Measurements from ENCODE around the gene BPIFA3. TPM values are rescaled to one million over a fixed set of nuclear protein-coding genes. Genes with fewer than 3 reads are reported as not detected.

BPIFA3 gene
- total and polyA plus RNA-seq, 2 donors: 0.02 TPM; not detected in 1

DNA sequence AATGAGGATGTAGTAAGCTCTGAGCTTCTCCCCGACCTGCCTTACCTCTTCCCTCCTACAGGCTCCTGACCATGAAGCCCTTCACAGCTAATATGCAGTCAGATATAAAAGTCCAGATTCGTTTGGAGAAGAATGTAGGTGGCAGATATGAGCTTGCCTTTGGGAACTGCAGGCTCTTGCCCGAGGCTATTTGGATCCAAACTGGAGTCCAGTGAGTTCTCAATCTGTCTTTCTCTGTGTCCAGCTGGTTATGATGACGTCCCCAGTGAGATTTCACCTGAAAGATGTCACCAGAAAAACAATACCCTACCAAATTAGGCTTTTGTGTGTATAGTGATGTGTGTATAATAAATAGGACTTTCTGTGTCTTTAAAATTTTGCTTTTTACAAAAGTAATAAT lies 14.7 kb upstream of the BPIFA3 start:
- H3K4me3 ChIP-seq (ENCODE audit: low read length in 2 of 2): no peak overlapping the region
- WGBS: 77% methylated on average over 4 of the region's 4 CpGs
- H3K27ac ChIP-seq (ENCODE audit: low read depth in 1 of 2, low read length in 1 of 2): no peak overlapping the region
- no peaks in the 10 kb centered on the region for H3K9me3 ChIP-seq (ENCODE audit: control insufficient read depth in 2 of 2, insufficient read depth in 1 of 2, low read length in 1 of 2)
- no peak for DNase-seq (ENCODE audit: low read depth in 6 of 9, low spot score in 9 of 9)
- H3K4me1 ChIP-seq (ENCODE audit: control insufficient read depth in 2 of 2, insufficient read depth in 2 of 2, low read length in 2 of 2): no peaks in the 10 kb centered on the region
- no peaks in the 10 kb centered on the region for H3K27me3 ChIP-seq (ENCODE audit: control insufficient read depth in 2 of 2, insufficient read depth in 1 of 2, low read length in 1 of 2)
- no peaks in the 10 kb centered on the region for H3K36me3 ChIP-seq (ENCODE audit: control insufficient read depth in 2 of 2, insufficient read depth in 2 of 2, low read length in 1 of 2)

DNA sequence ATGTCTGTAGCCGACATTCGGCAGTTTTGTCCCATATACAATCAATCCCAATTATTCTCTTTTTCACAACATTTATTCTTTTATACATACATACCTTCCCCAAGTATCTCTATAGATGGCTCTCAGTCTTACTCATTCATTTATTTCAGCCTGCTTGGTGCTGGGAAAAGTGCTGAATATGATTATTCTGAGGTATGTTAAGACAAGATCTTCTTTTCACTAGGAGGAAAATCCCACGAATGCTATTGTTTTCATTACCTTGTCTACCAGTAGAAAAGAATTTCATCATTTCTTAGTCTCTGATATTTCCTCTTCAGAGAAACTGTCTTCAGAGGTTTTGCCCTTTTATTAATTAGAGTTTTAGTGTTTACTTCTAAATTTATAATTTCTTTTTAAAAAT lies 13.7 kb upstream of the BPIFA3 start:
- Histone ChIP-seq H3K27me3 (ENCODE audit: control insufficient read depth in 2 of 2, insufficient read depth in 1 of 2, low read length in 1 of 2) (no peaks in the 10 kb centered on the region), H3K27ac (ENCODE audit: low read depth in 1 of 2, low read length in 1 of 2) (no peak overlapping the region), H3K4me1 (ENCODE audit: control insufficient read depth in 2 of 2, insufficient read depth in 2 of 2, low read length in 2 of 2) (no peaks in the 10 kb centered on the region), H3K4me3 (ENCODE audit: low read length in 2 of 2) (no peak overlapping the region), H3K9me3 (ENCODE audit: control insufficient read depth in 2 of 2, insufficient read depth in 1 of 2, low read length in 1 of 2) (no peaks in the 10 kb centered on the region), H3K36me3 (ENCODE audit: control insufficient read depth in 2 of 2, insufficient read depth in 2 of 2, low read length in 1 of 2) (no peaks in the 10 kb centered on the region)
- 95% methylated on average over 3 of the region's 3 CpGs for WGBS
- no peak for DNase-seq (ENCODE audit: low read depth in 6 of 9, low spot score in 9 of 9)

DNA sequence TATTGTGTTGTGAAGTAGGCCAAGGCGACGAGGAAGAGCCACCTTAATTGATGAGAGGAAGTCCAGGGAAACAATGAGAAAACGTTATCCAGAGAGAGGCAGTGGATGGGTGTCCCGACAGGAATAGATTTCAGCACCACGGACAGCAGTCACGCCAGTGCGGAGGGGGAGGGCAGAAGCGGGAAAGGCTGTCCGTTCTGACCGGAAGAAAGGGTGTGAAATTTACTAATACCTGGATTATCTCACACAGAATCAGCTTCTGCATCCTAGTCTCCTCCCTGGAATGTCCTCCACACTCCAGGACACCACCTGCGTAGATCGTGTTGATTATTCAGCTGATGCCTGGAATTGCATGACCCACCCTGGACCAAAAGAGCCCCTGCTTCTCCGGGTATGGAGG lies 7.4 kb upstream of the BPIFA3 start:
- H3K27ac ChIP-seq (ENCODE audit: low read depth in 1 of 2, low read length in 1 of 2): no peak overlapping the region
- H3K9me3 ChIP-seq (ENCODE audit: control insufficient read depth in 2 of 2, insufficient read depth in 1 of 2, low read length in 1 of 2): no peaks in the 10 kb centered on the region
- 9% methylated on average over 13 of the region's 13 CpGs for WGBS
- no peaks in the 10 kb centered on the region for H3K36me3 ChIP-seq (ENCODE audit: control insufficient read depth in 2 of 2, insufficient read depth in 2 of 2, low read length in 1 of 2)
- DNase-seq (ENCODE audit: low read depth in 6 of 9, low spot score in 9 of 9): peak in 7 of 9 donors; percentile 27 to 62 (median 35)
- peaks cover 0 to 8% of the 10 kb centered on the region in 2 donors for H3K27me3 ChIP-seq (ENCODE audit: control insufficient read depth in 2 of 2, insufficient read depth in 1 of 2, low read length in 1 of 2)
- no peak overlapping the region for H3K4me3 ChIP-seq (ENCODE audit: low read length in 2 of 2)
- no peaks in the 10 kb centered on the region for H3K4me1 ChIP-seq (ENCODE audit: control insufficient read depth in 2 of 2, insufficient read depth in 2 of 2, low read length in 2 of 2)

GRCh38 chr20:33210371-33210770 lies 6.8 kb upstream of the BPIFA3 start:
- no peaks in the 10 kb centered on the region for H3K9me3 ChIP-seq (ENCODE audit: control insufficient read depth in 2 of 2, insufficient read depth in 1 of 2, low read length in 1 of 2)
- 79% methylated on average over 1 of the region's 1 CpG for WGBS
- H3K27me3 ChIP-seq (ENCODE audit: control insufficient read depth in 2 of 2, insufficient read depth in 1 of 2, low read length in 1 of 2): peaks cover 0 to 8% of the 10 kb centered on the region in 2 donors
- H3K36me3 ChIP-seq (ENCODE audit: control insufficient read depth in 2 of 2, insufficient read depth in 2 of 2, low read length in 1 of 2): no peaks in the 10 kb centered on the region
- H3K4me1 ChIP-seq (ENCODE audit: control insufficient read depth in 2 of 2, insufficient read depth in 2 of 2, low read length in 2 of 2): no peaks in the 10 kb centered on the region
- no peak overlapping the region for H3K27ac ChIP-seq (ENCODE audit: low read depth in 1 of 2, low read length in 1 of 2)
- H3K4me3 ChIP-seq (ENCODE audit: low read length in 2 of 2): no peak overlapping the region
- DNase-seq (ENCODE audit: low read depth in 6 of 9, low spot score in 9 of 9): no peak

- Histone ChIP-seq H3K36me3 (ENCODE audit: control insufficient read depth in 2 of 2, insufficient read depth in 2 of 2, low read length in 1 of 2) (no peaks in the 10 kb centered on the region), H3K27me3 (ENCODE audit: control insufficient read depth in 2 of 2, insufficient read depth in 1 of 2, low read length in 1 of 2) (peaks cover 0 to 8% of the 10 kb centered on the region in 2 donors), H3K9me3 (ENCODE audit: control insufficient read depth in 2 of 2, insufficient read depth in 1 of 2, low read length in 1 of 2) (no peaks in the 10 kb centered on the region), H3K4me3 (ENCODE audit: low read length in 2 of 2) (no peak overlapping the region), H3K27ac (ENCODE audit: low read depth in 1 of 2, low read length in 1 of 2) (no peak overlapping the region), H3K4me1 (ENCODE audit: control insufficient read depth in 2 of 2, insufficient read depth in 2 of 2, low read length in 2 of 2) (no peaks in the 10 kb centered on the region)
- peak in 6 of 9 donors; percentile 7 to 60 (median 18) for DNase-seq (ENCODE audit: low read depth in 6 of 9, low spot score in 9 of 9)
- 26% methylated on average over 5 of the region's 5 CpGs for WGBS
Observed at GRCh38 chr20:33211817-33212424, 5.2 kb upstream of the BPIFA3 start.

DNA sequence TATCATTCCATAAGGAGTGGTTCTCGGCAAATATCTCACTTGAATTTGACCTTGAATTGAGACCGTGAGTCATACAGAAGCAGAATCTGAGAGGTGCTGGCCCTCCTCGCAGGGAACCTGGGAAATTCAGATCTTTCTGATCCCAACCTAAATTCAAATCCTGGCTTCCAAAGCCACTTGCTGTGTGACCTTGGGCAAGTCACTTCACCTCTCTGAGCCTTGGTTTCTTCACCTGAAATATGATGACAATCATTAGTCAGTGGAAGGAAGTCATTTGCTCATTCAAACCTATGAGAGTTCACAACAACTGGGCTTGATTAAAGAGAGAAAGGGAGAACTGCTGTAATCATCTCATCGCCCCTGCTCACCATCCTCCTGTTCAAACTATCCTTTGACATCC lies 7.2 kb downstream of the BPIFA3 start:
- DNase-seq (ENCODE audit: low read depth in 6 of 9, low spot score in 9 of 9): no peak
- Histone ChIP-seq H3K4me3 (ENCODE audit: low read length in 2 of 2) (no peak overlapping the region), H3K36me3 (ENCODE audit: control insufficient read depth in 2 of 2, insufficient read depth in 2 of 2, low read length in 1 of 2) (no peaks in the 10 kb centered on the region), H3K9me3 (ENCODE audit: control insufficient read depth in 2 of 2, insufficient read depth in 1 of 2, low read length in 1 of 2) (no peaks in the 10 kb centered on the region), H3K27me3 (ENCODE audit: control insufficient read depth in 2 of 2, insufficient read depth in 1 of 2, low read length in 1 of 2) (no peaks in the 10 kb centered on the region), H3K27ac (ENCODE audit: low read depth in 1 of 2, low read length in 1 of 2) (no peak overlapping the region), H3K4me1 (ENCODE audit: control insufficient read depth in 2 of 2, insufficient read depth in 2 of 2, low read length in 2 of 2) (no peaks in the 10 kb centered on the region)
- 96% methylated on average over 4 of the region's 4 CpGs for WGBS

DNA sequence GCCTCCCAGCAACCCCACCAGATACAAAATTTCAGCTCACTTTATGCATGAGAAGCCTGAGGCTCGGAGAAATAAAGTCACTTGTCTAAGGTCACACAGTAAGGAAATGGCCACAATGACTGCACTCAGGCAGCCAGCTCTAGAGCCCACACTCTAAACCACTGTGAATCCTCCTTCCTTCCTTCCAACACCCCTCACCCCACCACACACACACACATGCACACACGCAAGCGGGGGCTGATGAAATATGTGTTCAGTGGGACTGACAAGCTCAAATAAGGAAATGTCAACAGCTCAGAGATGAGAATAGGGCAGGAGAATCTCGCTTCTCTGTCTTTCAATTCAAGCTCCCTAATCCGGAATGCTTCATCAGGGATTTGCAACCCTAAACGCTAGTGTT lies 12.7 kb downstream of the BPIFA3 start:
- Histone ChIP-seq H3K27me3 (ENCODE audit: control insufficient read depth in 2 of 2, insufficient read depth in 1 of 2, low read length in 1 of 2) (peaks cover 0 to 3% of the 10 kb centered on the region in 2 donors), H3K27ac (ENCODE audit: low read depth in 1 of 2, low read length in 1 of 2) (no peak overlapping the region), H3K4me1 (ENCODE audit: control insufficient read depth in 2 of 2, insufficient read depth in 2 of 2, low read length in 2 of 2) (no peaks in the 10 kb centered on the region), H3K4me3 (ENCODE audit: low read length in 2 of 2) (no peak overlapping the region), H3K9me3 (ENCODE audit: control insufficient read depth in 2 of 2, insufficient read depth in 1 of 2, low read length in 1 of 2) (no peaks in the 10 kb centered on the region), H3K36me3 (ENCODE audit: control insufficient read depth in 2 of 2, insufficient read depth in 2 of 2, low read length in 1 of 2) (no peaks in the 10 kb centered on the region)
- DNase-seq (ENCODE audit: low read depth in 6 of 9, low spot score in 9 of 9): no peak
- WGBS: 54% methylated on average over 6 of the region's 6 CpGs

DNA sequence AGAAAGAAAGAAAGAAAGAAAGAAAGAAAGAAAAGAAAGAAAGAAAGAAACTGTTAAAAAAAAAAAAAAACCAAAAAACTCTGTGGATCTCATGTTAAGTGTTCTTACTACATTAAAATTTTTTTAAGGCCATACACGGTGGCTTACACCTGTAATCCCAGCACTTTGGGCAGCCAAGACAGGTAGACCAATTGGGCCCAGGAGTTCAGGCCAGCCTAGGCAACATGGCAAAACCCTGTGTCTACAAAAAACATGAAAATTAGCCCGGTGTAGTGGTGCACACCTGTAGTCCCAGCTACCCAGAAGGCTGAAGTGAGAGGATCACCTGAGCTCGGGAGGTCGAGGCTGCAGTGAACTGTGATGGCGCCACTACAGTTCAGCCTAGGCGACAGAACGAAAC lies 14.1 kb downstream of the BPIFA3 start:
- Histone ChIP-seq H3K27ac (ENCODE audit: low read depth in 1 of 2, low read length in 1 of 2) (no peak overlapping the region), H3K27me3 (ENCODE audit: control insufficient read depth in 2 of 2, insufficient read depth in 1 of 2, low read length in 1 of 2) (peaks cover 0 to 3% of the 10 kb centered on the region in 2 donors), H3K4me3 (ENCODE audit: low read length in 2 of 2) (no peak overlapping the region), H3K9me3 (ENCODE audit: control insufficient read depth in 2 of 2, insufficient read depth in 1 of 2, low read length in 1 of 2) (no peaks in the 10 kb centered on the region), H3K36me3 (ENCODE audit: control insufficient read depth in 2 of 2, insufficient read depth in 2 of 2, low read length in 1 of 2) (no peaks in the 10 kb centered on the region), H3K4me1 (ENCODE audit: control insufficient read depth in 2 of 2, insufficient read depth in 2 of 2, low read length in 2 of 2) (no peaks in the 10 kb centered on the region)
- 73% methylated on average over 7 of the region's 7 CpGs for WGBS
- no peak for DNase-seq (ENCODE audit: low read depth in 6 of 9, low spot score in 9 of 9)

DNA sequence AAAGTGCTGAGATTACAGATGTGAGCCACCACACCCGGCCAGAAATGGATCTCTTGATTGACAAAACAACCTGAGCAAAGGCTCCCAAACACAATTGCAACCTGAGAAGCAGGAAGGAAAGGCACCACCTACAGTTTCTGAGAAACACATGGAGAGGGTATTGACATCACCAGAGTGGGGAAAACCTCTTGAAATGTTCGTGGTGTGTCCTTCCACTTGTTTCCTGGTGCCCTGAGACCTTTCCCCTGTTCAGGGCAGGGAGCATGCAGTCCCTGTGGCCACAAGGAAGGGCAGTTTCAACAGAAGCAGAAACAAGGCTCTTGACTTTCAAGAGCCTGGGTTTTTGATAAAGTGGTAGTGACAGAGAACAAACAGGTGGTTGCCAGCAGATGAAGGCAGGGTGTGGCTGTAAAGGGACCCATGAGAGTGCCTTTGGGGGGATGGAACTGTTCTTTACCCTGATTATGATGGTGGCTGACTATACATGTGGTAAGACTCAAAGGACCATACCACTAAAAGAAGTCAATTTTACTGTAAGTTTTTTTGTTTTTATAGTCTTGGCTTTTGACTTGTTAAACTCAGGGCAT lies 15.4 kb downstream of the BPIFA3 start:
- DNase-seq (ENCODE audit: low read depth in 6 of 9, low spot score in 9 of 9): no peak
- no peak overlapping the region for H3K27ac ChIP-seq (ENCODE audit: low read depth in 1 of 2, low read length in 1 of 2)

More for the DNA sequence above, 15.4 kb downstream of the BPIFA3 start:
- 23% methylated on average over 2 of the region's 2 CpGs for WGBS
- no peak overlapping the region for H3K4me3 ChIP-seq (ENCODE audit: low read length in 2 of 2)
- H3K9me3 ChIP-seq (ENCODE audit: control insufficient read depth in 2 of 2, insufficient read depth in 1 of 2, low read length in 1 of 2): no peaks in the 10 kb centered on the region
- H3K27me3 ChIP-seq (ENCODE audit: control insufficient read depth in 2 of 2, insufficient read depth in 1 of 2, low read length in 1 of 2): peaks cover 0 to 3% of the 10 kb centered on the region in 2 donors
- no peaks in the 10 kb centered on the region for H3K4me1 ChIP-seq (ENCODE audit: control insufficient read depth in 2 of 2, insufficient read depth in 2 of 2, low read length in 2 of 2)
- H3K36me3 ChIP-seq (ENCODE audit: control insufficient read depth in 2 of 2, insufficient read depth in 2 of 2, low read length in 1 of 2): no peaks in the 10 kb centered on the region
